SK-N-SH (cell line): ENCODE data around the gene ZIM2. TPM values are rescaled to one million over a fixed set of nuclear protein-coding genes. Genes with fewer than 3 reads are reported as not detected.

Experiments
- CTCF ChIA-PET: fragments of 300-600, 350-600 bp; formaldehyde crosslinking; extraction: SDS; loops from one replicate; lab custom pipeline; 2021; lab: Yijun Ruan, JAX
- POLR2A ChIA-PET: fragments of 350-600 bp; sonication (Branson Sonifier 250); formaldehyde crosslinking; extraction: SDS; loops from one replicate; lab custom pipeline; 2020; ENCODE audit warnings: antibody characterized with exemption, inconsistent platforms; lab: Yijun Ruan, JAX
- DNase-seq: peaks from one replicate; pipeline ENCODE4 v3.0.0; 2012
- H2AFZ ChIP-seq: fragments of 200-600 bp; sonication (generic); 2 replicates; pipeline ENCODE4 v1.8.1; 2016; ENCODE audit warnings: antibody characterized with exemption, mild to moderate bottlenecking, low read depth
- H3F3A ChIP-seq: fragments of 200-600 bp; sonication (generic); replicated peaks from 2 replicates; pipeline ENCODE3; 2016; ENCODE audit warnings: antibody characterized with exemption, mild to moderate bottlenecking; ENCODE audit not compliant: insufficient read depth
- H3K27ac ChIP-seq, 2 experiments: fragments of 200-500 bp in 1 of 2; fragments of 200-600 bp in 1 of 2; sonication (Bioruptor generic) in 1 of 2; sonication (generic), shearing (Covaris generic) in 1 of 2; 2 replicates each; pipeline versions ENCODE4 v1.5.1 to v1.6.1; 2014 to 2016; ENCODE audit warnings: low read depth in 2 of 2, inconsistent platforms in 1 of 2, low read length in 1 of 2, mild to moderate bottlenecking in 1 of 2, mixed read lengths in 1 of 2
- H3K27me3 ChIP-seq: fragments of 200-600 bp; sonication (generic), shearing (Covaris generic); 2 replicates; pipeline ENCODE4 v1.6.1; 2016; ENCODE audit warnings: mixed run types; ENCODE audit not compliant: insufficient read depth
- H3K36me3 ChIP-seq, 2 experiments: fragments of 200-500 bp in 1 of 2; fragments of 200-600 bp in 1 of 2; sonication (Bioruptor generic) in 1 of 2; sonication (generic) in 1 of 2; replicated peaks in 1 of 2; 2 replicates each; pipeline versions ENCODE3 to v1.5.1; 2014 to 2016; ENCODE audit warnings: low read length in 1 of 2, mild to moderate bottlenecking in 1 of 2; ENCODE audit not compliant: insufficient read depth in 2 of 2, control insufficient read depth in 1 of 2
- H3K4me1 ChIP-seq, 2 experiments: fragments of 200-500 bp in 1 of 2; fragments of 200-600 bp in 1 of 2; sonication (Bioruptor generic) in 1 of 2; sonication (generic), shearing (Covaris generic) in 1 of 2; 2 replicates each; pipeline versions ENCODE4 v1.5.1 to v1.6.1; 2014 to 2016; ENCODE audit warnings: low read depth in 1 of 2, low read length in 1 of 2, mixed run types in 1 of 2; ENCODE audit not compliant: insufficient read depth in 2 of 2, control insufficient read depth in 1 of 2
- H3K4me2 ChIP-seq: fragments of 200-600 bp; sonication (generic), shearing (Covaris generic); 2 replicates; pipeline ENCODE4 v1.6.1; 2017; ENCODE audit warnings: mixed run types
- H3K4me3 ChIP-seq, 2 experiments: fragments of 200-500 bp in 1 of 2; fragments of 200-600 bp in 1 of 2; sonication (Bioruptor generic) in 1 of 2; sonication (generic), shearing (Covaris generic) in 1 of 2; 2 replicates each; pipeline versions ENCODE4 v1.5.1 to v1.8.1; 2014 to 2016; ENCODE audit warnings: low read depth in 2 of 2, inconsistent platforms in 1 of 2, low read length in 1 of 2, mild to moderate bottlenecking in 1 of 2, mixed read lengths in 1 of 2, moderate library complexity in 1 of 2
- H3K79me2 ChIP-seq: fragments of 200-600 bp; sonication (generic); 2 replicates; pipeline ENCODE4 v1.8.1; 2017; ENCODE audit warnings: mild to moderate bottlenecking; ENCODE audit not compliant: insufficient read depth
- H3K9ac ChIP-seq: fragments of 200-600 bp; sonication (generic); 2 replicates; pipeline ENCODE4 v1.6.1; 2017; ENCODE audit warnings: mixed run types
- H3K9me2 ChIP-seq: fragments of 200-600 bp; sonication (generic); 2 replicates; pipeline ENCODE4 v1.6.1; 2017; ENCODE audit warnings: mixed run types
- H3K9me3 ChIP-seq: fragments of 200-600 bp; sonication (generic); 2 replicates; pipeline ENCODE4 v1.6.1; 2017; ENCODE audit warnings: mixed run types, mild to moderate bottlenecking, moderate library complexity
- H4K20me1 ChIP-seq: fragments of 200-600 bp; sonication (generic); 2 replicates; pipeline ENCODE4 v1.6.1; 2017; ENCODE audit warnings: mild to moderate bottlenecking, mixed run types; ENCODE audit not compliant: insufficient read depth
- ELF1 ChIP-seq: IDR thresholded peaks from 2 replicates; pipeline ENCODE4 v1.4.0; 2012
- EZH2phosphoT487 ChIP-seq: fragments of 200-600 bp; sonication (generic); IDR thresholded peaks from 2 replicates; pipeline ENCODE4 v1.6.1; 2017; ENCODE audit warnings: low read depth, mixed run types, mild to moderate bottlenecking, antibody characterized with exemption, moderate library complexity, borderline replicate concordance
- FOSL2 ChIP-seq: IDR thresholded peaks from 2 replicates; pipeline ENCODE4 v1.4.0; 2012; ENCODE audit warnings: low read depth, mild to moderate bottlenecking, moderate library complexity, borderline replicate concordance
- FOXJ3 ChIP-seq: sonication (generic); formaldehyde crosslinking; IDR thresholded peaks from 2 replicates; pipeline ENCODE4 v1.5.1; 2020; ENCODE audit warnings: mild to moderate bottlenecking, missing genetic modification reagents
- FOXM1 ChIP-seq: IDR thresholded peaks from 2 replicates; pipeline ENCODE4 v1.4.0; 2012; ENCODE audit warnings: low read depth, mild to moderate bottlenecking
- GABPA ChIP-seq: IDR thresholded peaks from 2 replicates; pipeline ENCODE4 v1.4.0; 2012; ENCODE audit warnings: low read depth, mild to moderate bottlenecking
- JUND ChIP-seq: IDR thresholded peaks from 2 replicates; pipeline ENCODE4 v1.4.0; 2012
- MEF2A ChIP-seq: IDR thresholded peaks from 2 replicates; pipeline ENCODE4 v1.4.0; 2012; ENCODE audit warnings: low read depth, borderline replicate concordance
- MXI1 ChIP-seq: IDR thresholded peaks from 2 replicates; pipeline ENCODE4 v1.6.1; 2012; ENCODE audit warnings: mild to moderate bottlenecking, low read depth, low read length, improper control_type of control experiment
- RAD21 ChIP-seq: IDR thresholded peaks from 2 replicates; pipeline ENCODE4 v1.6.1; 2012; ENCODE audit warnings: mild to moderate bottlenecking, low read length
- RCOR1 ChIP-seq: fragments of 150-350 bp; IDR thresholded peaks from 2 replicates; pipeline ENCODE4 v1.6.1; 2017; ENCODE audit warnings: antibody characterized with exemption, low read length
- SMC3 ChIP-seq: IDR thresholded peaks from 2 replicates; pipeline ENCODE4 v1.6.1; 2012; ENCODE audit warnings: low read depth, low read length, improper control_type of control experiment
- TAF1 ChIP-seq: IDR thresholded peaks from 2 replicates; pipeline ENCODE4 v1.6.1; 2012; ENCODE audit warnings: low read depth, mild to moderate bottlenecking, low read length, moderate library complexity, borderline replicate concordance
- TCF12 ChIP-seq: IDR thresholded peaks from 2 replicates; pipeline ENCODE4 v1.4.0; 2012
- TEAD4 ChIP-seq: IDR thresholded peaks from 2 replicates; pipeline ENCODE4 v1.4.0; 2012; ENCODE audit warnings: mild to moderate bottlenecking, borderline replicate concordance; ENCODE audit not compliant: insufficient read depth
- YY1 ChIP-seq: IDR thresholded peaks from 2 replicates; pipeline ENCODE4 v1.4.0; 2012; ENCODE audit warnings: low read depth, mild to moderate bottlenecking
- WGBS: methylation state at CpG from one replicate; pipeline ENCODE4 v1.1.6; 2017; ENCODE audit warnings: low lambda C conversion rate; 5-methylcytosine and 5-hydroxymethylcytosine counted together
- polyA plus RNA-seq, 3 experiments: library from polyadenylated mRNA; depleted of rRNA; stranded (reverse); fragments of >200 nt; gene quantifications; 2 replicates each; pipeline ENCODE4 v1.2.3, GENCODE V29; 2012
- TF ChIP-seq, protein P1 (sequence below): IDR thresholded peaks from 2 replicates; pipeline ENCODE4 v1.6.1; 2012; ENCODE audit warnings: mild to moderate bottlenecking, low read depth, low read length, moderate library complexity
- TF ChIP-seq, protein P2 (sequence below): IDR thresholded peaks from 2 replicates; pipeline ENCODE4 v1.4.0; 2012; ENCODE audit warnings: low read depth, borderline replicate concordance
- TF ChIP-seq, protein P3 (sequence below): IDR thresholded peaks from 2 replicates; pipeline ENCODE4; 2012
- TF ChIP-seq, protein P4 (sequence below): IDR thresholded peaks from 2 replicates; pipeline ENCODE4 v1.4.0; 2012; ENCODE audit warnings: low read depth, borderline replicate concordance

Gene ZIM2
- polyA plus RNA-seq, 1 of the 3 experiments (the other 2 are of a cell fraction), result not detected

DNA sequence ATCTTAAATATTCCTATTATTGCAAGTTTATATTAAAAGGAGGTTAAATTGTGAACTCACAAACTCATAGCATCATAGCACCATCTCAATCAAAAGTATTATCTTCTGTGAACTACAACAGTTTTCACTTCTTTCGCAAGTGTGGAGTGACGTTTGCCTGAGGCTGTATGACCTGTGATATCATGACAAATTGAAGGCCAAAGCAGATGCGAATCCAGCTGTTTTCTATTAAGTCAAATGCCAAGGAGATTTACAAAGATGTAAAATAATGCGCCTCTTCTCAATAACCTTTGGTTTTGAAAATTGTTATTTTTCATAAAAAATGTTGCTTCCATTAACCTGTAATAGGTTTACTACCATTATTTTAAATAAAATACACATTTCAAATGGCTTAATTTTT is 7.6 kb upstream of the ZIM2 start:
- Histone ChIP-seq H2AFZ (no peak overlapping the region), H3K9ac (no peak overlapping the region), H3K4me1 (no peaks in the 10 kb centered on the region), H3K9me2 (no peaks in the 10 kb centered on the region), H3K36me3 (no peaks in the 10 kb centered on the region), H3K27me3 (no peaks in the 10 kb centered on the region), H4K20me1 (no peaks in the 10 kb centered on the region), H3K4me3 (no peak overlapping the region), H3K27ac (no peak overlapping the region), H3K79me2 (no peaks in the 10 kb centered on the region), H3F3A (no peaks in the 10 kb centered on the region), H3K9me3 (no peaks in the 10 kb centered on the region), H3K4me2 (no peak overlapping the region)
- DNase-seq, result no peak
- ChIA-PET CTCF (no interaction called here), POLR2A (no interaction called here)
- 17% methylated on average over 4 of the region's 4 CpGs for WGBS
- TF ChIP-seq MXI1, result no peak
- TF ChIP-seq, protein P1, sequence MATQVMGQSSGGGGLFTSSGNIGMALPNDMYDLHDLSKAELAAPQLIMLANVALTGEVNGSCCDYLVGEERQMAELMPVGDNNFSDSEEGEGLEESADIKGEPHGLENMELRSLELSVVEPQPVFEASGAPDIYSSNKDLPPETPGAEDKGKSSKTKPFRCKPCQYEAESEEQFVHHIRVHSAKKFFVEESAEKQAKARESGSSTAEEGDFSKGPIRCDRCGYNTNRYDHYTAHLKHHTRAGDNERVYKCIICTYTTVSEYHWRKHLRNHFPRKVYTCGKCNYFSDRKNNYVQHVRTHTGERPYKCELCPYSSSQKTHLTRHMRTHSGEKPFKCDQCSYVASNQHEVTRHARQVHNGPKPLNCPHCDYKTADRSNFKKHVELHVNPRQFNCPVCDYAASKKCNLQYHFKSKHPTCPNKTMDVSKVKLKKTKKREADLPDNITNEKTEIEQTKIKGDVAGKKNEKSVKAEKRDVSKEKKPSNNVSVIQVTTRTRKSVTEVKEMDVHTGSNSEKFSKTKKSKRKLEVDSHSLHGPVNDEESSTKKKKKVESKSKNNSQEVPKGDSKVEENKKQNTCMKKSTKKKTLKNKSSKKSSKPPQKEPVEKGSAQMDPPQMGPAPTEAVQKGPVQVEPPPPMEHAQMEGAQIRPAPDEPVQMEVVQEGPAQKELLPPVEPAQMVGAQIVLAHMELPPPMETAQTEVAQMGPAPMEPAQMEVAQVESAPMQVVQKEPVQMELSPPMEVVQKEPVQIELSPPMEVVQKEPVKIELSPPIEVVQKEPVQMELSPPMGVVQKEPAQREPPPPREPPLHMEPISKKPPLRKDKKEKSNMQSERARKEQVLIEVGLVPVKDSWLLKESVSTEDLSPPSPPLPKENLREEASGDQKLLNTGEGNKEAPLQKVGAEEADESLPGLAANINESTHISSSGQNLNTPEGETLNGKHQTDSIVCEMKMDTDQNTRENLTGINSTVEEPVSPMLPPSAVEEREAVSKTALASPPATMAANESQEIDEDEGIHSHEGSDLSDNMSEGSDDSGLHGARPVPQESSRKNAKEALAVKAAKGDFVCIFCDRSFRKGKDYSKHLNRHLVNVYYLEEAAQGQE, result no peak
- TF ChIP-seq RAD21, result no peak
- no peak for TF ChIP-seq TCF12
- no peak for TF ChIP-seq TEAD4
- no peak for TF ChIP-seq FOXM1
- no peak for TF ChIP-seq FOSL2
- no peak for TF ChIP-seq RCOR1
- no peak for TF ChIP-seq JUND
- TF ChIP-seq, protein P2, sequence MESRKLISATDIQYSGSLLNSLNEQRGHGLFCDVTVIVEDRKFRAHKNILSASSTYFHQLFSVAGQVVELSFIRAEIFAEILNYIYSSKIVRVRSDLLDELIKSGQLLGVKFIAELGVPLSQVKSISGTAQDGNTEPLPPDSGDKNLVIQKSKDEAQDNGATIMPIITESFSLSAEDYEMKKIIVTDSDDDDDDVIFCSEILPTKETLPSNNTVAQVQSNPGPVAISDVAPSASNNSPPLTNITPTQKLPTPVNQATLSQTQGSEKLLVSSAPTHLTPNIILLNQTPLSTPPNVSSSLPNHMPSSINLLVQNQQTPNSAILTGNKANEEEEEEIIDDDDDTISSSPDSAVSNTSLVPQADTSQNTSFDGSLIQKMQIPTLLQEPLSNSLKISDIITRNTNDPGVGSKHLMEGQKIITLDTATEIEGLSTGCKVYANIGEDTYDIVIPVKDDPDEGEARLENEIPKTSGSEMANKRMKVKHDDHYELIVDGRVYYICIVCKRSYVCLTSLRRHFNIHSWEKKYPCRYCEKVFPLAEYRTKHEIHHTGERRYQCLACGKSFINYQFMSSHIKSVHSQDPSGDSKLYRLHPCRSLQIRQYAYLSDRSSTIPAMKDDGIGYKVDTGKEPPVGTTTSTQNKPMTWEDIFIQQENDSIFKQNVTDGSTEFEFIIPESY, result no peak
- TF ChIP-seq, protein P3, sequence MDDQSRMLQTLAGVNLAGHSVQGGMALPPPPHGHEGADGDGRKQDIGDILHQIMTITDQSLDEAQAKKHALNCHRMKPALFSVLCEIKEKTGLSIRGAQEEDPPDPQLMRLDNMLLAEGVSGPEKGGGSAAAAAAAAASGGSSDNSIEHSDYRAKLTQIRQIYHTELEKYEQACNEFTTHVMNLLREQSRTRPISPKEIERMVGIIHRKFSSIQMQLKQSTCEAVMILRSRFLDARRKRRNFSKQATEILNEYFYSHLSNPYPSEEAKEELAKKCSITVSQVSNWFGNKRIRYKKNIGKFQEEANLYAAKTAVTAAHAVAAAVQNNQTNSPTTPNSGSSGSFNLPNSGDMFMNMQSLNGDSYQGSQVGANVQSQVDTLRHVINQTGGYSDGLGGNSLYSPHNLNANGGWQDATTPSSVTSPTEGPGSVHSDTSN, result no peak
- no peak for TF ChIP-seq TAF1
- TF ChIP-seq, protein P4, sequence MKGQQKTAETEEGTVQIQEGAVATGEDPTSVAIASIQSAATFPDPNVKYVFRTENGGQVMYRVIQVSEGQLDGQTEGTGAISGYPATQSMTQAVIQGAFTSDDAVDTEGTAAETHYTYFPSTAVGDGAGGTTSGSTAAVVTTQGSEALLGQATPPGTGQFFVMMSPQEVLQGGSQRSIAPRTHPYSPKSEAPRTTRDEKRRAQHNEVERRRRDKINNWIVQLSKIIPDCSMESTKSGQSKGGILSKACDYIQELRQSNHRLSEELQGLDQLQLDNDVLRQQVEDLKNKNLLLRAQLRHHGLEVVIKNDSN, result no peak
- no peak for TF ChIP-seq YY1
- no peak for TF ChIP-seq ELF1
- no peak for TF ChIP-seq GABPA
- TF ChIP-seq FOXJ3 (CRISPR knock-in tag), result no peak
- no peak for TF ChIP-seq EZH2phosphoT487
- no peak for TF ChIP-seq SMC3
- TF ChIP-seq MEF2A, result no peak
